Astrocyte of the spinal cord (primary cell): Measurements from ENCODE around the gene EPS8.

ENCODE experiments used
- DNase-seq: peaks from one replicate; pipeline ENCODE4 v3.0.0; 2011; ENCODE audit warnings: low read depth, low spot score
- H3K4me3 ChIP-seq: 2 replicates; pipeline ENCODE4 v1.5.1; 2011; ENCODE audit warnings: low read depth, mild to moderate bottlenecking, low read length, moderate library complexity
- CTCF ChIP-seq: IDR thresholded peaks from 2 replicates; pipeline ENCODE4 v1.5.1; 2012; ENCODE audit warnings: low read depth, mild to moderate bottlenecking, low read length, inconsistent platforms
- in situ Hi-C: cut with HindIII; loops from 2 replicates; pipeline ENCODE4 v1.10.0; 2017; ENCODE audit warnings: low sequenced_read_pairs

Gene EPS8

DNA sequence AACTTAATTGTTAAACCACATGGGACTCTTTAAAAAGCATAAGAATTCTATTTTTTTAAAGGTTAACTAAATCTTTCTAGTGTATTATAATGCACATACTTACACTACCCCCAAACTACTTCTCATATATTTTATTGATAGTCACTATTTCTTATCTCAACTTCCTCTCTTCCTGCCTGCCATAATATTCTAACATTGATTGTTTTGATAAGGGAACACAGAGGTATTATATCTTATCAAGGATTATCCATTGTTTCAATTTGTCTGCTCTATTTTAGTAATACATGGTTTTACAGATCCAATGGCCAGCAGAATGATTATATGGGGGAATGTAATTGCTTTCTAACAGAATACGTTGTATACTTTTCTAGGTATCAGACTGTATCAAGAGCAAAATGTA lies 98.9 kb downstream of the EPS8 start:
- in situ Hi-C loops = no loop called here
- TF ChIP-seq CTCF = no peak
- H3K4me3 ChIP-seq = no peak overlapping the region
- DNase-seq = no peak

DNA sequence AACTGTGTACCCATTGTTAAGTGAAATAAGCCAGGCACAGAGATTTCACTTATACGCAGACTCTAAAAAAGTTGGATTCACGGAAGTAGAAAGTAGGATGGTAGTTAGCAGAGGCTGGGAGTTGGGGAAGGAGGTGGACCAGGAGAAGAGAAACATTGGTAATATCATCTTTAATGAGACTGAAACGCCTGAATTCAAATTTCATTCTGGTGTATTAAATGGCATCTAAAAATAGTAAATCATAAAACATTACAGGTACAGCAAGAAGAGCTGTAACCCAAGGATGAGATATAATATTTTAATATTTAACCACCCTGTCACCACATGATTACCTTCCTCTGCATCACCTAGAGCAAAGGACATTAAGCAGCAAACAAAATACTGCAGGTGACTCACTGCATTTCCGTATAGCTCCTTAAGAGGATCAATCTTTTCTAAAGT lies 99.4 kb downstream of the EPS8 start:
- DNase-seq = no peak
- in situ Hi-C loops = no loop called here
- no peak overlapping the region for H3K4me3 ChIP-seq
- no peak for TF ChIP-seq CTCF

GRCh38 chr12:15688838-15689625 lies 100.2 kb downstream of the EPS8 start:
- DNase-seq = peak; percentile 41
- no peak overlapping the region for H3K4me3 ChIP-seq
- no peak for TF ChIP-seq CTCF
- in situ Hi-C loops = no loop called here

DNA sequence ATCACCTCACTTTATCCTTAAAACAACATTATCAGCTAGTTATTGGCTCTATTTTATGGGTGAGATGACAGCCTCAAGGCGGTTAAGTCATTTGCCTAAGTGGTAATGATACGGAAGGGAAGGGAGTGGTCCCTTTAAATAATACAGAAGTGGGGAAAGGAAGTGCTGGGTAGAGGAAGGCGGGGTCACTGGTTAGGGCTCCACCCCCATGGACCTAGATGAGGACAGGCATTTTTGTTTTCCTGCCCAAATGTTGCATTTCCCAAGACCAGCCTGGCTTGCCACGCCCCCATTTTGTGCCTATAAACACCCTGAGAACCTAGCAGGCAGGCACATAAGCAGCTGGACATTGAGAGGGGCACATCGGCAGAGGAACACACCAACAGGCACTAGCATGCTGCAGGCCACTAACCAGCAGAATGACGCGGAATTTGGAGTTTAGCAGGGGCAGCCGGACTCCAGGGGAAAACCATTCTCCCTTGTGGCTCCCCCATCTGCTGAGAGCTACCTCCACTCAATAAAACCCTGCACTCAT lies 100.9 kb downstream of the EPS8 start:
- peak; percentile 42 for DNase-seq
- TF ChIP-seq CTCF = no peak
- in situ Hi-C loops = no loop called here
- peak overlapping the region; percentile 1 for H3K4me3 ChIP-seq

GRCh38 chr12:15687583-15687982 lies 101.6 kb downstream of the EPS8 start:
- in situ Hi-C loops = no loop called here
- TF ChIP-seq CTCF = no peak
- no peak for DNase-seq
- H3K4me3 ChIP-seq = no peak overlapping the region

- no peak for TF ChIP-seq CTCF
- no peak for DNase-seq
- no peak overlapping the region for H3K4me3 ChIP-seq
- in situ Hi-C loops = no loop called here
These were observed 104.1 kb downstream of the EPS8 start for GRCh38 chr12:15684896-15685658.
